SU-DHL-6 (cell line): ENCODE data around the gene HDDC3.

Experiments used
- H2AFZ ChIP-seq: fragments of 200-600 bp; sonication (generic); 2 replicates; pipeline ENCODE4 v1.6.1; 2014; ENCODE audit warnings: low read depth, mild to moderate bottlenecking, moderate library complexity, mixed read lengths, antibody characterized with exemption, low read length; ENCODE audit not compliant: severe bottlenecking
- H3F3A ChIP-seq: fragments of 200-600 bp; shearing (Covaris generic); 2 replicates; pipeline ENCODE4 v1.6.0; 2016; ENCODE audit warnings: antibody characterized with exemption, mild to moderate bottlenecking; ENCODE audit not compliant: insufficient read depth
- H3K27ac ChIP-seq: fragments of 200-600 bp; sonication (generic); 2 replicates; pipeline ENCODE4 v1.5.1; 2016; ENCODE audit warnings: low read depth, mild to moderate bottlenecking, low read length, moderate library complexity, mixed read lengths
- H3K27me3 ChIP-seq: fragments of 200-600 bp; sonication (generic), shearing (Covaris generic); 2 replicates; pipeline ENCODE4 v1.6.0; 2014; ENCODE audit warnings: mild to moderate bottlenecking, low read length
- H3K36me3 ChIP-seq: fragments of 200-600 bp; sonication (generic); 2 replicates; pipeline ENCODE4 v1.6.1; 2014; ENCODE audit warnings: mild to moderate bottlenecking, low read length, mixed read lengths
- H3K4me2 ChIP-seq: fragments of 300-600, 200-600 bp; shearing (Covaris generic), sonication (generic); 2 replicates; pipeline ENCODE4 v1.6.0; 2014; ENCODE audit warnings: low read length, low read depth, mild to moderate bottlenecking; ENCODE audit not compliant: poor library complexity, severe bottlenecking
- H3K4me3 ChIP-seq: fragments of 200-600 bp; sonication (generic); 2 replicates; pipeline ENCODE4 v1.5.1; 2014; ENCODE audit warnings: antibody characterized with exemption, low read length, mild to moderate bottlenecking, mixed read lengths; ENCODE audit not compliant: insufficient read depth, poor library complexity, severe bottlenecking
- H3K79me2 ChIP-seq: fragments of 200-600 bp; sonication (generic); 2 replicates; pipeline ENCODE4 v1.6.1; 2014; ENCODE audit warnings: mild to moderate bottlenecking, low read length, moderate library complexity; ENCODE audit not compliant: insufficient read depth
- H3K9ac ChIP-seq: fragments of 200-600 bp; sonication (generic); 2 replicates; pipeline ENCODE4 v1.7.0; 2014; ENCODE audit warnings: mild to moderate bottlenecking, low read length
- H3K9me2 ChIP-seq: fragments of 200-600 bp; sonication (generic); replicated peaks from 2 replicates; pipeline ENCODE4 v1.6.1; 2014; ENCODE audit warnings: low read length; ENCODE audit not compliant: insufficient read depth
- H3K9me3 ChIP-seq: fragments of 200-600 bp; sonication (generic); 2 replicates; pipeline ENCODE4 v1.6.1; 2014; ENCODE audit warnings: low read length, mixed read lengths; ENCODE audit not compliant: insufficient read depth
- H4K20me1 ChIP-seq: fragments of 200-600 bp; sonication (generic); 2 replicates; pipeline ENCODE4 v1.6.1; 2014; ENCODE audit warnings: low read depth, mild to moderate bottlenecking, antibody characterized with exemption, low read length, moderate library complexity, mixed read lengths
- EZH2phosphoT487 ChIP-seq: fragments of 200-600 bp; sonication (generic), shearing (Covaris generic); conservative IDR thresholded peaks from 2 replicates; pipeline ENCODE4 v1.6.1; 2018; ENCODE audit warnings: mild to moderate bottlenecking, antibody characterized with exemption, low read length, moderate library complexity, mixed read lengths
- TF ChIP-seq, protein P1 (sequence below): fragments of 200-600 bp; sonication (generic); IDR thresholded peaks from one replicate; pipeline ENCODE4 v1.5.1; 2017; ENCODE audit warnings: antibody characterized with exemption, mild to moderate bottlenecking, low read length, moderate library complexity; ENCODE audit not compliant: insufficient read depth, poor library complexity, severe bottlenecking

Gene HDDC3

DNA sequence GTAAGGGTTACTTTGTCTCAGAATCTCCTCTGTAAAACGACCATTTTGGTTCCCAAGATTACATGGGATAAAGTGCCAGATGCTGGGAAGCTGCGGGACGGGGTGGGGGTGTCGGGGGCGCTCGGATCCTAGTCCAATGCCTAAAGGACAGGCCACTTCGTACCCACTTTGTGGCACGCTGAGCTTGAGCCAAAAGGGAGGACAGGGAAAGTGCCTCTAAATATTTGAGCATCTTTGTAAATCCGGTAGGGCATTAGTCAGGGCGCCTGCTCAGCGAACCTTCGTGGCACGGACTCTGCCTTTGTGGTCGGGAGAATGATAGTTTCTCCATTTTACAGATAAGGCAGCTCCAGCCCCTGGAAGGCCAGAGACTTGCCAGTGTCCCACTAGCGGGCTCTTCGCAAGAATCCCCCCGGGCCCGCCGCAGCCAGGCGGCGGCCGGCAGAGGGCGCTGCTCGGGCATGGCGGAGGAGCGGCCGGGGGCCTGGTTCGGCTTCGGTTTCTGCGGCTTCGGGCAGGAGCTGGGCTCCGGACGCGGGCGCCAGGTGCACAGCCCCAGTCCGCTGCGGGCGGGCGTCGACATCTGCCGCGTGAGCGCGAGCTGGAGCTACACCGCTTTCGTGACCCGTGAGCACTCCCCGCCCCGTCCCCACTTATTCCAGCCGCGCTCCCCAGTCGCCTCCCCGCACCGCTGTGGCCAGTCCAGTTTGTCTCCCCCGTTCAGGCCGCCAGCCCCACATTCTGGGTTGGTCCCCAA lies 24.1 kb upstream of the HDDC3 start:
- H4K20me1 ChIP-seq: no peaks in the 10 kb centered on the region
- H3K9me2 ChIP-seq: no peaks in the 10 kb centered on the region
- peak overlapping the region; percentile 87 for H3K9ac ChIP-seq
- TF ChIP-seq, protein P1, sequence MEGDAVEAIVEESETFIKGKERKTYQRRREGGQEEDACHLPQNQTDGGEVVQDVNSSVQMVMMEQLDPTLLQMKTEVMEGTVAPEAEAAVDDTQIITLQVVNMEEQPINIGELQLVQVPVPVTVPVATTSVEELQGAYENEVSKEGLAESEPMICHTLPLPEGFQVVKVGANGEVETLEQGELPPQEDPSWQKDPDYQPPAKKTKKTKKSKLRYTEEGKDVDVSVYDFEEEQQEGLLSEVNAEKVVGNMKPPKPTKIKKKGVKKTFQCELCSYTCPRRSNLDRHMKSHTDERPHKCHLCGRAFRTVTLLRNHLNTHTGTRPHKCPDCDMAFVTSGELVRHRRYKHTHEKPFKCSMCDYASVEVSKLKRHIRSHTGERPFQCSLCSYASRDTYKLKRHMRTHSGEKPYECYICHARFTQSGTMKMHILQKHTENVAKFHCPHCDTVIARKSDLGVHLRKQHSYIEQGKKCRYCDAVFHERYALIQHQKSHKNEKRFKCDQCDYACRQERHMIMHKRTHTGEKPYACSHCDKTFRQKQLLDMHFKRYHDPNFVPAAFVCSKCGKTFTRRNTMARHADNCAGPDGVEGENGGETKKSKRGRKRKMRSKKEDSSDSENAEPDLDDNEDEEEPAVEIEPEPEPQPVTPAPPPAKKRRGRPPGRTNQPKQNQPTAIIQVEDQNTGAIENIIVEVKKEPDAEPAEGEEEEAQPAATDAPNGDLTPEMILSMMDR: peak; percentile 97
- TF ChIP-seq EZH2phosphoT487: no peak
- peaks cover 3% of the 10 kb centered on the region; the same call in 1 of the 2 replicates for H3K79me2 ChIP-seq
- H3K27me3 ChIP-seq: no peaks in the 10 kb centered on the region
- no peaks in the 10 kb centered on the region for H3K9me3 ChIP-seq
- peak overlapping the region; percentile 72 for H3K4me3 ChIP-seq
- H3K27ac ChIP-seq: peak overlapping the region; percentile 94
- H3K36me3 ChIP-seq: no peaks in the 10 kb centered on the region
- H3K4me2 ChIP-seq: peak overlapping the region; percentile 89
- H3F3A ChIP-seq: peaks cover 22% of the 10 kb centered on the region
- peak overlapping the region; percentile 27 for H2AFZ ChIP-seq

DNA sequence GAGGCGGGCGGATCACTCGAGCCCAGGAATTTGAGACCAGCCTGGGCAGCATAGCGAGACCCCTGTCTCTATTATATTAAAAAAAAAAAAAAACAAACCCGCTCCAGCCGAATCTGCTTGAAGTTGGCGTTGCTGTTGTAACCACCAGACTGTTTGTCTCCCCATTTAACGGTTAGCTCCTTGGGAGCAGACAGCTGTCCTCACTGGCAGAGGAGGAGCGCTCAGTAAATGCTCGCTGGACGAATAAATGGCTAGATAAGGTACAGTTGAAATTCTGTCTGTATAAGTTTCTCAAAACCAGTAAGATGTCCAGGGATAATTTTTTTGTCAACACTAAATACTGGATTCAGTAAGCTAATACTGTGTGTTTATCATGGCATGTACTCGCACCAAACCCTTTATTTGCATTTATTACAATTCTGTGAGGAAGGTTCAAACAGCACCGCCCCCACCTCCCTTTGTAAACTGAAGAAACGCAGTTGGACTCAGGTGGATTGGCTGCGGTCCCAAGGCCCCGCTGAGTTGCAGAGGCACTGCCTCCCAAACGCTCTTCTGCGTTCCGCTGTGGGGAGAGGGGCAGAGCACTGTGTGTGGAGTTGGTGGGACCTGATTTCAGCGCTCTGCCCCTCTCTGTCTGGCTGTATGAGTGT lies 23.4 kb upstream of the HDDC3 start:
- Histone ChIP-seq H3K27ac (peak overlapping the region; percentile 94), H3K27me3 (no peaks in the 10 kb centered on the region), H3K36me3 (no peaks in the 10 kb centered on the region)

DNA sequence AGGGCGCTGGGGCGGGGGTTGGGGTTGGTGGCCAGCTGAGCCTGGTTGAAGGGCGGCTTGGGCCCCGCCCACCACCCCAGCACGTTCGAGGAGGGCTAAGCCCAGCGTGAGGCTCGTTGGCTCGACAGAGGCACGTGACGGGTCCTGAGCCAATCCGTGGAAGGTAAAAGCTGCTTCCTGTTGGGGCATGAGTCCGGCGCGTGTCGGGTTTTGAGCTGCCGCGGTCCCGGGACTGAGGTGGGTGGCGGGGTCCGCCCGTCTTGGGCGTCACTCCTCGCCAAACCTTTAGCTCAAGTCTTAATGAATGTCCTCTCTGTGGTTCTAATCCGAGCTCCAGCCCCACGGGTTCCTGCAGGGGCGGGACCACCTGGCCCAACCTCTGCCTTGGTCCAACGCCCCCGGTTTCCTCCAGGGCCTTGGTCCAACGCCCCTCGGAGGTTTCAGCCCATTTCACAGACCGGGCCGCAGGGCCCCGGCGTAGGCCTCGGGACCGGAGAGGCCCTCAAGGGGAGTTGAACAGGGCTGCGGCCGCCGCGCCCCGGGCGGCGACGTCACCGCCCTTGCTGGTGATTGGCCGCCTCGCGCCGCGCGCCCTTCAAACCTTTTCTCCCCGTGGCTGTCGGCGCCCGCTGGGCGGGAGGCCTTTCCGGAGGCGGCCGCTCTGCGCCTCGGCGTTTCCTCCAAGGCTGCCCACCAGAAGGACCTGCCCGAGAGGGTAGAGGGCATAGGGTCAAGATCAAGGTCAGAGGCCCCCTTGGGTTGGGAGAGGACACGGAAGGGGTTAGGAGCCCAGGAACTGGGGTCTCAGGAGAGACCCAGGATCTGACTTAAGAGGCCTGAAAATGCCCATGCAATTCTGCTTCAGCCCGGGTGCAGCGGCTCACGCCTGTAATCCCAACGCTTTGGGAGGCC lies 22.6 kb upstream of the HDDC3 start, which contains the start of gene RCCD1:
Gene RCCD1, plus strand, starts transcription at position 173 of the 912 bp plus-strand sequence. CDS start 1,851 bp downstream, outside the sequence.
- peak within 1 kb of the TSS; percentile 87 for H3K9ac ChIP-seq
- H2AFZ ChIP-seq: peak within 1 kb of the TSS; percentile 27
- H3K9me2 ChIP-seq: no peaks in the 10 kb centered on the region
- peaks cover 22% of the 10 kb centered on the region for H3F3A ChIP-seq
- TF ChIP-seq EZH2phosphoT487: no peak
- TF ChIP-seq, protein P1: no peak
- no peaks in the 10 kb centered on the region for H3K9me3 ChIP-seq
- H3K79me2 ChIP-seq: peaks cover 3% of the 10 kb centered on the region; the same call in 1 of the 2 replicates
- H3K27me3 ChIP-seq: no peaks in the 10 kb centered on the region
- peak within 1 kb of the TSS; percentile 89 for H3K4me2 ChIP-seq
- peak within 1 kb of the TSS; percentile 72 for H3K4me3 ChIP-seq
- no peaks in the 10 kb centered on the region for H3K36me3 ChIP-seq
- H4K20me1 ChIP-seq: no peaks in the 10 kb centered on the region
- H3K27ac ChIP-seq: peak within 1 kb of the TSS; percentile 94

More for the DNA sequence above, 23.4 kb upstream of the HDDC3 start:
- H2AFZ ChIP-seq: peak overlapping the region; percentile 27
- no peaks in the 10 kb centered on the region for H3K9me3 ChIP-seq
- peak overlapping the region; percentile 72 for H3K4me3 ChIP-seq
- H3K4me2 ChIP-seq: peak overlapping the region; percentile 89
- peak overlapping the region; percentile 87 for H3K9ac ChIP-seq
- peaks cover 3% of the 10 kb centered on the region; the same call in 1 of the 2 replicates for H3K79me2 ChIP-seq
- H3F3A ChIP-seq: peaks cover 22% of the 10 kb centered on the region
- TF ChIP-seq, protein P1: no peak
- TF ChIP-seq EZH2phosphoT487: no peak
- H4K20me1 ChIP-seq: no peaks in the 10 kb centered on the region
- H3K9me2 ChIP-seq: no peaks in the 10 kb centered on the region
